ENCODE results near the gene OR51G2.

The OR51G2 gene

GRCh38 chr11:4881188-4881587 lies 38.0 kb downstream of the OR51G2 start:
- no peak for TF ChIP-seq CTCF (conservative IDR thresholded peaks at IDR 0.05; ENCODE audit: low read depth, low read length)
- peak; percentile 33 for DNase-seq (ENCODE audit: low read depth)
- no peak overlapping the region for H3K4me3 ChIP-seq (ENCODE audit: low read depth, low read length)

GRCh38 chr11:4865855-4866254 lies 53.3 kb downstream of the OR51G2 start:
- TF ChIP-seq CTCF (conservative IDR thresholded peaks at IDR 0.05; ENCODE audit: low read depth, low read length), result no peak
- no peak overlapping the region for H3K4me3 ChIP-seq (ENCODE audit: low read depth, low read length)
- no peak for DNase-seq (ENCODE audit: low read depth)

- TF ChIP-seq CTCF (conservative IDR thresholded peaks at IDR 0.05; ENCODE audit: low read depth, low read length), result no peak
- H3K4me3 ChIP-seq (ENCODE audit: low read depth, low read length), result no peak overlapping the region
- no peak for DNase-seq (ENCODE audit: low read depth)
These were observed 55.3 kb downstream of the OR51G2 start for GRCh38 chr11:4863876-4864275.

All from choroid plexus epithelial cell (primary cell).